GM19043 (cell line): ENCODE results near the gene MSN.

Experiments used
- ATAC-seq: cut with Tn5 transposase; IDR thresholded peaks from one replicate; pipeline ENCODE4 v1.9.1; 2021; ENCODE audit warnings: low read depth; ENCODE audit not compliant: unreplicated experiment

MSN gene

DNA sequence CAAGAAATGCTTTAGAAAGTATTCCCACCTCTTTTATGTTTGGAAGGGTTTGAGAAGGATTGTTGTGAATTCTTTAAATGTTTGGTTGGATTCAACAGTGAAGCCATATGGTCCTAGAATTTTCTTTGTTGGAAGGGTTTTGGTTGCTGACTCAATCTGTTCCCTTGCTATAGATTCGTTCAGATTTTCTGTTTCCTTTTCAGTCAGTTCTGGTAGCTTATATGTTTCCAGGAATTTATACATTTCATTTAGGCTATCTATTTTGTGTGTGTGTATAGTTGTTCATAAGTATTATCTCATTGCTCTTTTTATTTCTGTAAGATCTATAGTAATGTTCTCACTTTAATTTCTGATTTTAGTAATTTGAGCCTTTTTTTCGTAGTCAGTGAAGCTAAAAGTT, 114.4 kb downstream of the MSN start:
- ATAC-seq = no peak

DNA sequence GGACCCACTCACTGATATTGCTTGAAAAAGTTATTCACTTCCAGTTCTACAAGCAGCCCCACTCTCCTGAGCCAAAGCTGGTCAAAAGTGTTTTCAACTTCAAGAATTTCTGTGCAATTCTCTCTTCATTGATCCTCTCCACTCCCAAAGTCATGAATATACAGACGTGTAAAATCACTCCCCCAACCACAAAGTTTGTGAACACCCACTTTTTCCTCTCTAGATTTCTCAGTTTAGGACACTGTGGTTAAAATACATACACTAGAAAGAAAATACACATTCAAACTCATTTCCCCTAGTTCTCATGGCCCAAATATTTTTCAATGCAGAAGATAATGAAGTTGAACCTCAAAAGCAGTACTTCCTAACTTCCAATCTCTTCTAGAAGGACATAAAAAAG, 116.3 kb downstream of the MSN start:
- no peak for ATAC-seq
